Activated T-cell treated with anti-CD3 and anti-CD28 coated beads, Interleukin-2, amount 50 U/mL, for 72 hours (primary cell): ENCODE measurements around the gene RAE1. TPM values are rescaled to one million over a fixed set of nuclear protein-coding genes. Genes with fewer than 3 reads are reported as not detected.

Experiments
- ATAC-seq, 2 donors: fragments of 150-1000 bp; cut with Tn5 transposase; replicated peaks in 1 of 2; 2 replicates each; pipeline ENCODE4 v1.10.0; 2021; ENCODE audit warnings: moderate library complexity in 2 of 2, mild to moderate bottlenecking in 1 of 2
- DNase-seq, 2 donors: peaks; one replicate each; pipeline ENCODE4 v3.0.0; 2021 to 2022; ENCODE audit warnings: mixed read lengths in 1 of 2
- H3K27ac Mint-ChIP-seq: one replicate; pipeline ENCODE4 v1.8.0; 2022; ENCODE audit warnings: mild to moderate bottlenecking, moderate library complexity, mixed read lengths
- H3K27me3 Mint-ChIP-seq: one replicate; pipeline ENCODE4 v1.8.0; 2022; ENCODE audit warnings: low read depth, mixed read lengths
- H3K36me3 Mint-ChIP-seq, 2 donors: one replicate each; pipeline ENCODE4 v1.8.0; 2022; ENCODE audit warnings: mixed read lengths in 2 of 2, mild to moderate bottlenecking in 1 of 2; ENCODE audit not compliant: insufficient read depth in 2 of 2
- H3K4me1 Mint-ChIP-seq: one replicate; pipeline ENCODE4 v1.8.0; 2022; ENCODE audit warnings: low read depth, mixed read lengths
- H3K4me3 Mint-ChIP-seq, 2 donors: one replicate each; pipeline ENCODE4 v1.8.0; 2022; ENCODE audit warnings: mild to moderate bottlenecking in 2 of 2, mixed read lengths in 2 of 2, moderate library complexity in 2 of 2
- H3K9me3 Mint-ChIP-seq, 2 donors: one replicate each; pipeline ENCODE4 v1.8.0; 2022; ENCODE audit warnings: mixed read lengths in 2 of 2
- total RNA-seq, 2 donors: library from RNA; stranded (reverse); gene quantifications; one replicate each; pipeline ENCODE4 v1.2.3, GENCODE V29; 2022

The RAE1 gene
- total RNA-seq, 2 donors from 2014 or later = 47.6 to 54.2 TPM

GRCh38 chr20:57369596-57369995 is 18.5 kb downstream of the RAE1 start:
- Mint-ChIP-seq H3K27ac (peak overlapping the region; percentile 8), H3K4me3 (no peak overlapping the region)

GRCh38 chr20:57370316-57370715 is 19.3 kb downstream of the RAE1 start:
- H3K4me3 Mint-ChIP-seq = no peak overlapping the region
- DNase-seq = no peak
- no peaks in the 10 kb centered on the region for H3K27me3 Mint-ChIP-seq
- H3K9me3 Mint-ChIP-seq = no peaks in the 10 kb centered on the region
- peaks cover 11% of the 10 kb centered on the region for H3K4me1 Mint-ChIP-seq
- H3K36me3 Mint-ChIP-seq = peaks cover 18 to 43% of the 10 kb centered on the region in 2 donors
- peak overlapping the region; percentile 48 for H3K27ac Mint-ChIP-seq
- ATAC-seq = no peak

More at GRCh38 chr20:57369596-57369995, 18.5 kb downstream of the RAE1 start:
- DNase-seq (no peak), ATAC-seq (no peak)
- Mint-ChIP-seq H3K4me1 (peaks cover 7% of the 10 kb centered on the region), H3K36me3 (peaks cover 18 to 46% of the 10 kb centered on the region in 2 donors), H3K27me3 (no peaks in the 10 kb centered on the region), H3K9me3 (no peaks in the 10 kb centered on the region)

- Mint-ChIP-seq H3K27ac (no peak overlapping the region), H3K9me3 (no peaks in the 10 kb centered on the region), H3K4me1 (peaks cover 11% of the 10 kb centered on the region), H3K4me3 (no peak overlapping the region), H3K27me3 (no peaks in the 10 kb centered on the region), H3K36me3 (peaks cover 18 to 38% of the 10 kb centered on the region in 2 donors)
- ATAC-seq = no peak
- DNase-seq = no peak
These were observed 20.3 kb downstream of the RAE1 start for GRCh38 chr20:57371363-57371762.

- DNase-seq (no peak), ATAC-seq (no peak)
- Mint-ChIP-seq H3K4me3 (no peak overlapping the region), H3K36me3 (peaks cover 16 to 34% of the 10 kb centered on the region in 2 donors), H3K4me1 (peaks cover 11% of the 10 kb centered on the region), H3K9me3 (no peaks in the 10 kb centered on the region), H3K27me3 (no peaks in the 10 kb centered on the region), H3K27ac (no peak overlapping the region)
These were observed 21.1 kb downstream of the RAE1 start for GRCh38 chr20:57372157-57372556.

GRCh38 chr20:57372581-57373350 is 21.7 kb downstream of the RAE1 start:
- no peaks in the 10 kb centered on the region for H3K9me3 Mint-ChIP-seq
- no peak overlapping the region for H3K27ac Mint-ChIP-seq
- peaks cover 20 to 40% of the 10 kb centered on the region in 2 donors for H3K36me3 Mint-ChIP-seq
- no peak overlapping the region for H3K4me3 Mint-ChIP-seq
- no peaks in the 10 kb centered on the region for H3K27me3 Mint-ChIP-seq
- DNase-seq (no peak), ATAC-seq (no peak)
- H3K4me1 Mint-ChIP-seq = peaks cover 11% of the 10 kb centered on the region

- H3K4me1 Mint-ChIP-seq = peaks cover 27% of the 10 kb centered on the region
- no peak overlapping the region for H3K4me3 Mint-ChIP-seq
- no peak for DNase-seq
- no peak for ATAC-seq
- H3K27me3 Mint-ChIP-seq = no peaks in the 10 kb centered on the region
- peaks cover 19 to 39% of the 10 kb centered on the region in 2 donors for H3K36me3 Mint-ChIP-seq
- H3K27ac Mint-ChIP-seq = no peak overlapping the region
- no peaks in the 10 kb centered on the region for H3K9me3 Mint-ChIP-seq
These were observed 23.4 kb downstream of the RAE1 start for GRCh38 chr20:57374343-57374930.

- no peak for ATAC-seq
- Mint-ChIP-seq H3K4me3 (no peak overlapping the region), H3K4me1 (peaks cover 32% of the 10 kb centered on the region), H3K27me3 (no peaks in the 10 kb centered on the region), H3K36me3 (peaks cover 14 to 33% of the 10 kb centered on the region in 2 donors), H3K27ac (no peak overlapping the region), H3K9me3 (no peaks in the 10 kb centered on the region)
- DNase-seq = no peak
These were observed 24.0 kb downstream of the RAE1 start for GRCh38 chr20:57374931-57375651.

- Mint-ChIP-seq H3K9me3 (no peaks in the 10 kb centered on the region), H3K4me3 (no peak overlapping the region), H3K27ac (peak overlapping the region; percentile 74), H3K27me3 (no peaks in the 10 kb centered on the region), H3K36me3 (peaks cover 10 to 27% of the 10 kb centered on the region in 2 donors), H3K4me1 (peaks cover 32% of the 10 kb centered on the region)
- no peak for DNase-seq
- ATAC-seq = no peak
These were observed 24.7 kb downstream of the RAE1 start for GRCh38 chr20:57375652-57376230.

- Mint-ChIP-seq H3K4me1 (peaks cover 40% of the 10 kb centered on the region), H3K27me3 (no peaks in the 10 kb centered on the region), H3K27ac (peak overlapping the region; percentile 8), H3K9me3 (no peaks in the 10 kb centered on the region), H3K4me3 (peak overlapping the region in 1 of 2 donors; percentile 18), H3K36me3 (peaks cover 6 to 21% of the 10 kb centered on the region in 2 donors)
- ATAC-seq (no peak), DNase-seq (no peak)
These were observed 26.3 kb downstream of the RAE1 start for GRCh38 chr20:57377350-57377749.

- DNase-seq (no peak), ATAC-seq (no peak)
- Mint-ChIP-seq H3K4me1 (peaks cover 44% of the 10 kb centered on the region), H3K4me3 (peak overlapping the region in 1 of 2 donors; percentile 54), H3K9me3 (no peaks in the 10 kb centered on the region), H3K36me3 (peaks cover 6 to 21% of the 10 kb centered on the region in 2 donors), H3K27ac (no peak overlapping the region), H3K27me3 (no peaks in the 10 kb centered on the region)
These were observed 27.1 kb downstream of the RAE1 start for GRCh38 chr20:57378107-57378506.

- H3K27me3 Mint-ChIP-seq = no peaks in the 10 kb centered on the region
- H3K27ac Mint-ChIP-seq = peak overlapping the region; percentile 93
- H3K4me1 Mint-ChIP-seq = peaks cover 44% of the 10 kb centered on the region
- H3K4me3 Mint-ChIP-seq = peak overlapping the region in 1 of 2 donors; percentile 54
- peaks cover 4 to 15% of the 10 kb centered on the region in 2 donors for H3K36me3 Mint-ChIP-seq
- H3K9me3 Mint-ChIP-seq = no peaks in the 10 kb centered on the region
- ATAC-seq (peak; percentile 38 to 71), DNase-seq (no peak)
These were observed 27.7 kb downstream of the RAE1 start for GRCh38 chr20:57378646-57379262.

- Mint-ChIP-seq H3K4me1 (peaks cover 41% of the 10 kb centered on the region), H3K9me3 (no peaks in the 10 kb centered on the region), H3K27me3 (no peaks in the 10 kb centered on the region), H3K27ac (peak overlapping the region; percentile 93), H3K36me3 (peaks cover 4 to 14% of the 10 kb centered on the region in 2 donors), H3K4me3 (peak overlapping the region in 1 of 2 donors; percentile 54)
- DNase-seq (no peak), ATAC-seq (peak; percentile 62 to 67)
These were observed 28.2 kb downstream of the RAE1 start for GRCh38 chr20:57379263-57379647.
